GM12878 (cell line): ENCODE data around the gene SPRY2. TPM values are rescaled to one million over a fixed set of nuclear protein-coding genes. Genes with fewer than 3 reads are reported as not detected.

Source experiments
- ATAC-seq: fragments of 200-7000 bp; cut with Tn5 transposase; 3 replicates; pipeline ENCODE4 v1.9.1; 2020; ENCODE audit warnings: mild to moderate bottlenecking, moderate library complexity
- BruUV-seq: library from RNA; stranded (reverse); fragments of 400-500 nt; replicated peaks from 2 replicates; lab custom pipeline; 2021; lab: Mats Ljungman, UMichigan
- CTCF ChIA-PET: fragments of 300-600 bp; sonication (Branson Sonifier 250); formaldehyde crosslinking; extraction: SDS; loops from one replicate; lab custom pipeline; 2021; ENCODE audit warnings: inconsistent platforms; lab: Yijun Ruan, JAX
- POLR2A ChIA-PET: fragments of 350-600 bp; formaldehyde crosslinking; extraction: SDS; loops from one replicate; lab custom pipeline; 2021; ENCODE audit warnings: inconsistent platforms; lab: Charles Lee
- RAD21 ChIA-PET: fragments of 300-600 bp; sonication (Branson Sonifier 250); formaldehyde crosslinking; loops from one replicate; lab custom pipeline; 2023; ENCODE audit warnings: antibody characterized with exemption; ENCODE audit not compliant: unreplicated experiment; lab: Charles Lee
- SMC1A ChIA-PET: fragments of 300-600 bp; sonication (Branson Sonifier 250); formaldehyde crosslinking; loops from one replicate; lab custom pipeline; 2023; ENCODE audit not compliant: unreplicated experiment, uncharacterized antibody; lab: Charles Lee
- DNase-seq: peaks from one replicate; pipeline ENCODE4 v3.0.0-alpha.2; 2011; ENCODE audit warnings: low read depth, low spot score
- FAIRE-seq: peaks from 3 replicates; lab custom pipeline; 2011; peaks lifted over from hg19 to GRCh38; lab: Jason Lieb, UNC
- H2AFZ ChIP-seq: 2 replicates; pipeline ENCODE4 v1.6.0; 2011; ENCODE audit warnings: low read depth, low read length, control low read depth; ENCODE audit not compliant: control insufficient read depth
- H3K27ac ChIP-seq: 2 replicates; pipeline ENCODE4 v1.5.1; 2011; ENCODE audit warnings: control low read depth; ENCODE audit not compliant: control insufficient read depth, insufficient read depth
- H3K27me3 ChIP-seq, 2 experiments: replicated peaks in 1 of 2; 2 replicates each; pipeline versions ENCODE4 v1.6.0 to v1.6.1; 2011; ENCODE audit warnings: low read length in 1 of 2; ENCODE audit not compliant: control insufficient read depth in 2 of 2, insufficient read depth in 2 of 2
- H3K36me3 ChIP-seq, 2 experiments: 2 replicates each; pipeline ENCODE4 v1.5.1; 2011; ENCODE audit warnings: low read length in 1 of 2; ENCODE audit not compliant: control insufficient read depth in 2 of 2, insufficient read depth in 2 of 2
- H3K4me1 ChIP-seq: 2 replicates; pipeline ENCODE4 v1.6.1; 2011; ENCODE audit warnings: mild to moderate bottlenecking, low read length, moderate library complexity, mixed read lengths; ENCODE audit not compliant: control insufficient read depth, insufficient read depth
- H3K4me2 ChIP-seq: 2 replicates; pipeline ENCODE4 v1.6.0; 2011; ENCODE audit warnings: control low read depth; ENCODE audit not compliant: control insufficient read depth, insufficient read depth
- H3K4me3 ChIP-seq: fragments of 200-600 bp; sonication (generic); 2 replicates; pipeline ENCODE4 v1.5.1; 2016
- H3K79me2 ChIP-seq: 2 replicates; pipeline ENCODE4 v1.6.0; 2011; ENCODE audit warnings: low read length; ENCODE audit not compliant: control insufficient read depth, insufficient read depth
- H3K9ac ChIP-seq: 2 replicates; pipeline ENCODE4 v1.8.0; 2011; ENCODE audit warnings: low read length, control low read depth, mixed read lengths; ENCODE audit not compliant: control insufficient read depth, insufficient read depth
- H3K9me3 ChIP-seq: replicated peaks from 3 replicates; pipeline ENCODE4 v1.5.1; 2011; ENCODE audit warnings: mild to moderate bottlenecking, low read length; ENCODE audit not compliant: control insufficient read depth, insufficient read depth
- H4K20me1 ChIP-seq: 2 replicates; pipeline ENCODE4 v1.6.0; 2011; ENCODE audit not compliant: control insufficient read depth, insufficient read depth
- GATAD2B ChIP-seq: fragments of 450-650 bp; conservative IDR thresholded peaks from 2 replicates; pipeline ENCODE4 v1.6.1; 2017; ENCODE audit warnings: low read depth, mild to moderate bottlenecking, moderate library complexity
- MLLT1 ChIP-seq: fragments of 450-650 bp; IDR thresholded peaks from 2 replicates; pipeline ENCODE4 v1.6.1; 2016; ENCODE audit warnings: mild to moderate bottlenecking
- POLR2AphosphoS2 ChIP-seq: IDR thresholded peaks from 2 replicates; pipeline ENCODE4 v1.6.1; 2011; ENCODE audit warnings: low read depth, mild to moderate bottlenecking, low read length, improper control_type of control experiment, moderate library complexity
- PRDM15 ChIP-seq: fragments of 450-650 bp; formaldehyde crosslinking; IDR thresholded peaks from 2 replicates; pipeline ENCODE4 v1.4.0; 2020; ENCODE audit warnings: mild to moderate bottlenecking, moderate library complexity
- RELB ChIP-seq: fragments of 450-650 bp; IDR thresholded peaks from 2 replicates; pipeline ENCODE4 v1.6.1; 2017; ENCODE audit warnings: low read depth, mild to moderate bottlenecking, moderate library complexity
- SMARCA5 ChIP-seq: fragments of 450-650 bp; IDR thresholded peaks from 2 replicates; pipeline ENCODE4 v1.6.1; 2017; ENCODE audit warnings: mild to moderate bottlenecking
- TAF1 ChIP-seq: IDR thresholded peaks from 2 replicates; pipeline ENCODE4 v1.6.1; 2011; ENCODE audit warnings: mild to moderate bottlenecking, low read depth, low read length, borderline replicate concordance
- ZNF687 ChIP-seq: fragments of 450-650 bp; IDR thresholded peaks from 2 replicates; pipeline ENCODE4 v1.6.1; 2017; ENCODE audit warnings: mild to moderate bottlenecking, moderate library complexity
- WGBS: methylation state at CpG from one replicate; pipeline ENCODE4 v1.1.6; 2016; ENCODE audit warnings: low lambda C conversion rate; ENCODE audit not compliant: insufficient replicate concordance, insufficient coverage; ENCODE audit errors: missing lambda C conversion rate; 5-methylcytosine and 5-hydroxymethylcytosine counted together
- in situ Hi-C: fragments of 300-500 bp; cut with MboI; formaldehyde crosslinking; loops from 9 replicates; pipeline ENCODE4 v1.14.3; 2018; ENCODE audit warnings: mixed read lengths
- intact Hi-C: fragments of 100-400 bp; cut with micrococcal nuclease; formaldehyde crosslinking; loops from one replicate; pipeline ENCODE4 v1.14.2; 2022; ENCODE audit not compliant: unreplicated experiment
- polyA plus RNA-seq, 11 experiments: library from polyadenylated mRNA; depleted of rRNA in 4 of 11; unstranded in 6 of 11; stranded (reverse) in 5 of 11; fragments of >200 nt; fragmentation: Nextera tagmentation in 4 of 11; fragmentation: Illumina TruSeq in 1 of 11; extraction: Ambion mirVana in 4 of 11; extraction: Trizol in 1 of 11; gene quantifications; 1 replicate in 1 of 11; 2 replicates in 10 of 11; pipeline versions ENCODE4 v1.2.1 to v1.2.3, GENCODE V29; 2011 to 2016; ENCODE audit warnings: inconsistent platforms in 2 of 11, missing spikeins in 2 of 11, low read depth in 1 of 11
- total RNA-seq, 4 experiments: library from RNA; depleted of rRNA in 3 of 4; stranded (reverse); fragments of >200 nt in 3 of 4; fragmentation: Illumina TruSeq in 1 of 4; extraction: Trizol in 1 of 4; gene quantifications; 2 replicates each; pipeline versions ENCODE4 v1.2.1 to v1.2.3, GENCODE V29; 2013 to 2021

The SPRY2 gene
- total and polyA plus RNA-seq, 10 of the 15 experiments (the other 5 are each of a cell fraction or from before 2014, with no cell fraction given): 1.8 to 82.1 (median 9.2) TPM

DNA sequence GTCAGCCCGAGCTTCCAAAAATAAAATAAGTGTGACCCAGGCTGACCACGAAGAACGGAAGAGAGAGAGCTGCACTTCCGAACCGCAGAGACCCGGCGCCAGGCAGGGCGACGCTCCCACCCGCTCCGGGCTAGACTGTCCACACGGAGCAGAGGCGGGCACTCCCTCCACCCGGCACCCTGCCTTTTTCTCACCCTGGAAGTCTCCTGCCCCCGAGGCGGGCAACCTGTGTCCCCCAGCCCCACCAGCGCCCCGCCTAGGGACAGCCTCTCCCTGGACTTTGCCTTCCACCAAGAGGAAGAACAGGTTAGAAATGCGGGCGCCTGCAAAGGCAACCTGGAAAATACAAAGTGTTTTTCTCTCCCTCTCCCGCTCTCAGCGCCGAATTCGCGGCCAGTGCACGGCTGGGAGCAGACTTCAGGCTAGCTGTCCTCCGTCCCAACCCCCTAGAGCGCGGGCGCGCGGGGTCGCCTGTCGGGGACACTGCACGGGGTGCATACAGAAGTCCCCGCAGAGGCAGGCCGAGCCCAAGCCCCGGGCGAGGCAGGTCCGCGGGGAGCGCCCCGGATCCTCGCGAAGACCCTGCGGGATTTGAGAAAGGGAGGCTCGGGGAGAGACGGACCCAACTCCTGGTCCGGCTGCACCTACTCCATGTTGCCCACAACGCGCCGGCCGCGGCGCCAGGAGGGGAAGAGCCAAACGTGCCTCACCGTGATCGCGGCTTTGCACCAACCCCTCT lies 845 bp downstream of the SPRY2 start:
- Histone ChIP-seq H3K4me2 (peak overlapping the region; percentile 86), H4K20me1 (no peaks in the 10 kb centered on the region), H3K9me3 (no peaks in the 10 kb centered on the region), H3K4me3 (peak overlapping the region; percentile 69), H3K79me2 (peaks cover 9% of the 10 kb centered on the region), H2AFZ (peak overlapping the region; percentile 29), H3K9ac (peak overlapping the region; percentile 48; the same call in 1 of the 2 replicates), H3K27me3 (no peaks in the 10 kb centered on the region; a peak in 1 of 4 replicates), H3K36me3 (no peaks in the 10 kb centered on the region; a peak in 1 of 4 replicates), H3K4me1 (no peaks in the 10 kb centered on the region), H3K27ac (peak overlapping the region; percentile 51; the same call in 1 of the 2 replicates)
- intact Hi-C loops: loop anchor here (2.0 to 5.0 kb wide), 10 partner anchors 63 to 677 kb away; no protein-coding TSS in a partner anchor
- DNase-seq (no peak), FAIRE-seq (no peak), ATAC-seq (peak; percentile 36)
- SMC1A ChIA-PET: interaction anchor here (0.7 to 12.6 kb wide), 21 partner anchors 7 to 677 kb away, joined by 3 to 360 read pairs (median 4); no protein-coding TSS in a partner anchor
- RAD21 ChIA-PET: interaction anchor here (0.6 to 11.5 kb wide), 28 partner anchors 10 to 678 kb away, joined by 3 to 347 read pairs (median 6); no protein-coding TSS in a partner anchor
- WGBS: 8% methylated on average over 36 of the region's 59 CpGs
- POLR2A ChIA-PET: interaction anchor here (0.6 to 10.1 kb wide), 6 partner anchors 20 to 681 kb away, joined by 3 to 147 read pairs (median 4); no protein-coding TSS in a partner anchor
- BruUV-seq: TSS peak; percentile 60
- in situ Hi-C loops: no loop called here
- CTCF ChIA-PET: interaction anchor here (0.7 to 12.2 kb wide), 16 partner anchors 9 to 678 kb away, joined by 3 to 228 read pairs (median 5); no protein-coding TSS in a partner anchor
- TF ChIP-seq SMARCA5 (no peak), POLR2AphosphoS2 (no peak; the same call in 1 of the 2 replicates), TAF1 (no peak), PRDM15 (no peak), ZNF687 (peak; percentile 13; the same call in 1 of the 2 replicates), RELB (no peak), GATAD2B (0 out of 2 replicates have a peak, but pooled peaks have one; percentile 32), MLLT1 (0 out of 2 replicates have a peak, but pooled peaks have one; percentile 80)
